Measurements from ENCODE around the gene WDR93. TPM values are rescaled to one million over a fixed set of nuclear protein-coding genes. Genes with fewer than 3 reads are reported as not detected.

WDR93 gene
- total RNA-seq, 1 experiment from 2014 or later, result 0.16 TPM

DNA sequence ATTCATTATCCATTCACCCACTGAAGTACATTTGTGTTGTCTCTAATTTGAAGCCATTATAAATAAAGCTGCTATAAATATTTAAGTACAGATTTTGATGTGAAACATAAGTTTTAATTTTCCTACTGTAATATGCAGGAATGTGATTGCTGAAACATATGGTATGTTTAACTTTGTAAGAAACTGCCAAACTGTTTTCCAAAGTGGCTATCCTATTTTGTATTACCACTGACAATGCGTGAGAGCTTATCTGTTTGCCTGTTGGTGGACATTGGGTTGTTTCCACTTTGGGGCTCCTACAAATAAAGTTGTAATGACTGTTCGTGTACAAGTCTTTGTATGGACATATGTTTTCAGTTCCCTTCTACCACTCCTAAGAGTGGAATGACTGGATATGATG is 2.5 kb downstream of the WDR93 start:
- H3K4me1 ChIP-seq, result no peaks in the 10 kb centered on the region
- Mint-ChIP-seq H3K4me1 (ENCODE audit: low read depth, unreplicated experiment) (no peaks in the 10 kb centered on the region), H3K36me3 (ENCODE audit: insufficient read depth, unreplicated experiment) (no peaks in the 10 kb centered on the region), H3K4me3 (ENCODE audit: unreplicated experiment) (no peak overlapping the region), H3K9me3 (ENCODE audit: unreplicated experiment) (no peaks in the 10 kb centered on the region), H3K27ac (ENCODE audit: unreplicated experiment) (no peak overlapping the region), H3K27me3 (ENCODE audit: insufficient read depth, unreplicated experiment) (no peaks in the 10 kb centered on the region)
- no TSS peak for BruUV-seq (replicated peaks)
- H3K4me3 ChIP-seq (ENCODE audit: low read depth, low read length), result no peak overlapping the region
- H3K9me3 ChIP-seq, result no peaks in the 10 kb centered on the region
- no peaks in the 10 kb centered on the region for H3K36me3 ChIP-seq (ENCODE audit: control insufficient read depth, insufficient read depth, low read length)
- no peaks in the 10 kb centered on the region for H3K27me3 ChIP-seq (replicated peaks; ENCODE audit: control insufficient read depth, insufficient read depth, low read length)
- ChIA-PET CTCF (no interaction called here), POLR2A (no interaction called here)
- intact Hi-C loops (cut with micrococcal nuclease; ENCODE audit: unreplicated experiment), result loop anchor here (5.0 kb wide), 1 partner anchor 36 kb away; the partner anchor contains the start of gene KIF7
- no peak for DNase-seq
- TF ChIP-seq, protein P1, sequence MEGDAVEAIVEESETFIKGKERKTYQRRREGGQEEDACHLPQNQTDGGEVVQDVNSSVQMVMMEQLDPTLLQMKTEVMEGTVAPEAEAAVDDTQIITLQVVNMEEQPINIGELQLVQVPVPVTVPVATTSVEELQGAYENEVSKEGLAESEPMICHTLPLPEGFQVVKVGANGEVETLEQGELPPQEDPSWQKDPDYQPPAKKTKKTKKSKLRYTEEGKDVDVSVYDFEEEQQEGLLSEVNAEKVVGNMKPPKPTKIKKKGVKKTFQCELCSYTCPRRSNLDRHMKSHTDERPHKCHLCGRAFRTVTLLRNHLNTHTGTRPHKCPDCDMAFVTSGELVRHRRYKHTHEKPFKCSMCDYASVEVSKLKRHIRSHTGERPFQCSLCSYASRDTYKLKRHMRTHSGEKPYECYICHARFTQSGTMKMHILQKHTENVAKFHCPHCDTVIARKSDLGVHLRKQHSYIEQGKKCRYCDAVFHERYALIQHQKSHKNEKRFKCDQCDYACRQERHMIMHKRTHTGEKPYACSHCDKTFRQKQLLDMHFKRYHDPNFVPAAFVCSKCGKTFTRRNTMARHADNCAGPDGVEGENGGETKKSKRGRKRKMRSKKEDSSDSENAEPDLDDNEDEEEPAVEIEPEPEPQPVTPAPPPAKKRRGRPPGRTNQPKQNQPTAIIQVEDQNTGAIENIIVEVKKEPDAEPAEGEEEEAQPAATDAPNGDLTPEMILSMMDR (IDR thresholded peaks at IDR 0.05; ENCODE audit: insufficient read depth in 1 of 2, low read depth in 1 of 2, low read length in 1 of 2, severe bottlenecking in 1 of 2, unreplicated experiment in 1 of 2), result no peak

DNA sequence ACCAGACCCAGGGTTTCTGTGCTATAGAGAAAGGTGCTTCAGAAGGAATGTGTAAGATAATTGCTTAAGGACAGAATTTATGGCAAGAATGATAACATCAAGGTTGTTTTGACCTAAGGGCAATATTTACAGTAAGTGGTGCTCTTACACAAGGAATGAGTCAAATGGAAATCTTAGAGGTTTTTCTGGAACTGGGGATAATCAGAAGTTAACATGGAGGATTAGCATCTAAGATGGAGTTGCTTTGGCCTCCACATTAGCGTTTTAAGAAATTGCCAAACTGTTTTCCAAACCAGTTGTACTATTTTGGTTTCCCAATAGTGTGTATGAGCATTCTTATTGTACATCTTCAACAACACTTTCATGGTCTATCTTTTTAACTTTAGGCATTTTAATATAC is 3.1 kb downstream of the WDR93 start:
- H3K27me3 Mint-ChIP-seq (ENCODE audit: insufficient read depth, unreplicated experiment), result no peaks in the 10 kb centered on the region
- H3K4me1 Mint-ChIP-seq (ENCODE audit: low read depth, unreplicated experiment), result no peaks in the 10 kb centered on the region

DNA sequence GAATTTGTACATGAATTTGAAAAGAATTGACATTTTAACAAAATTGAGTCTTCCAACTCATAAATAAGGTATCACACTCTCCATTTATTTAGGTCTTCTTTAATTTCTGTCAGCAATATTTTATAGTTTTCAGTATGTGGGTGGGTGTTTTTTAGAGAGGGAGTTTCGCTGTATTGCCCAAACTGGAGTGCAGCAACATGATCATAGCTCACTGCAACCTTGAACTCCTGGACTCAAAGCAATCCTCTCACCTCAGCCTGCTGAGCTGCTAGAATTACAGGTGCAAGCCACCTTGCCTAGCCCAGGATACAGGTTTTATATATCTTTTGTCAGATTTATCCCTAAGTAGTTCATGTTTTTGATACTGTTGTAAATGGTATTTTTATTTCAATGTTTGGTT is 4.6 kb downstream of the WDR93 start:
- Histone ChIP-seq H3K36me3 (ENCODE audit: control insufficient read depth, insufficient read depth, low read length) (no peaks in the 10 kb centered on the region), H3K4me3 (ENCODE audit: low read depth, low read length) (no peak overlapping the region), H3K27me3 (replicated peaks; ENCODE audit: control insufficient read depth, insufficient read depth, low read length) (no peaks in the 10 kb centered on the region), H3K4me1 (no peaks in the 10 kb centered on the region), H3K9me3 (no peaks in the 10 kb centered on the region)
- no peaks in the 10 kb centered on the region for H3K27me3 Mint-ChIP-seq (ENCODE audit: insufficient read depth, unreplicated experiment)
- ChIA-PET POLR2A (no interaction called here), CTCF (interaction anchor here (0.6 kb wide), 1 partner anchor 216 kb away, joined by 3 read pairs; no protein-coding TSS in a partner anchor)
- H3K36me3 Mint-ChIP-seq (ENCODE audit: insufficient read depth, unreplicated experiment), result no peaks in the 10 kb centered on the region
- DNase-seq, result no peak
- no peak overlapping the region for H3K27ac Mint-ChIP-seq (ENCODE audit: unreplicated experiment)
- intact Hi-C loops (cut with micrococcal nuclease; ENCODE audit: unreplicated experiment), result no loop called here
- TF ChIP-seq, protein P1 (IDR thresholded peaks at IDR 0.05; ENCODE audit: insufficient read depth in 1 of 2, low read depth in 1 of 2, low read length in 1 of 2, severe bottlenecking in 1 of 2, unreplicated experiment in 1 of 2), result no peak
- no peaks in the 10 kb centered on the region for H3K4me1 Mint-ChIP-seq (ENCODE audit: low read depth, unreplicated experiment)
- no peak overlapping the region for H3K4me3 Mint-ChIP-seq (ENCODE audit: unreplicated experiment)
- BruUV-seq (replicated peaks), result no TSS peak
- no peaks in the 10 kb centered on the region for H3K9me3 Mint-ChIP-seq (ENCODE audit: unreplicated experiment)

More for the DNA sequence above, 3.1 kb downstream of the WDR93 start:
- Mint-ChIP-seq H3K9me3 (ENCODE audit: unreplicated experiment) (no peaks in the 10 kb centered on the region), H3K36me3 (ENCODE audit: insufficient read depth, unreplicated experiment) (no peaks in the 10 kb centered on the region), H3K27ac (ENCODE audit: unreplicated experiment) (no peak overlapping the region), H3K4me3 (ENCODE audit: unreplicated experiment) (no peak overlapping the region)
- TF ChIP-seq, protein P1 (IDR thresholded peaks at IDR 0.05; ENCODE audit: insufficient read depth in 1 of 2, low read depth in 1 of 2, low read length in 1 of 2, severe bottlenecking in 1 of 2, unreplicated experiment in 1 of 2), result no peak
- no peak overlapping the region for H3K4me3 ChIP-seq (ENCODE audit: low read depth, low read length)
- no TSS peak for BruUV-seq (replicated peaks)
- H3K9me3 ChIP-seq, result no peaks in the 10 kb centered on the region
- POLR2A ChIA-PET, result no interaction called here
- no peaks in the 10 kb centered on the region for H3K36me3 ChIP-seq (ENCODE audit: control insufficient read depth, insufficient read depth, low read length)
- intact Hi-C loops (cut with micrococcal nuclease; ENCODE audit: unreplicated experiment), result loop anchor here (5.0 kb wide), 1 partner anchor 36 kb away; the partner anchor contains the start of gene KIF7
- DNase-seq, result no peak
- H3K4me1 ChIP-seq, result no peaks in the 10 kb centered on the region
- H3K27me3 ChIP-seq (replicated peaks; ENCODE audit: control insufficient read depth, insufficient read depth, low read length), result no peaks in the 10 kb centered on the region
- CTCF ChIA-PET, result no interaction called here

Measured in Caco-2 (cell line).